Ishikawa (cell line): ENCODE measurements around the gene TRIM36.

Experiments
- CEBPB ChIP-seq: IDR thresholded peaks from 2 replicates; pipeline ENCODE4 v1.6.1; 2012
- CREB1 ChIP-seq: IDR thresholded peaks from 2 replicates; pipeline ENCODE4 v1.6.1; 2012; ENCODE audit warnings: low read depth
- EGR1 ChIP-seq: IDR thresholded peaks from 2 replicates; pipeline ENCODE4 v1.6.1; 2012
- EP300 ChIP-seq: IDR thresholded peaks from 2 replicates; pipeline ENCODE4 v1.6.1; 2012; ENCODE audit warnings: borderline replicate concordance
- FOXM1 ChIP-seq: IDR thresholded peaks from 2 replicates; pipeline ENCODE4 v1.6.1; 2012; ENCODE audit warnings: low read depth, borderline replicate concordance
- NFIC ChIP-seq: IDR thresholded peaks from 2 replicates; pipeline ENCODE4 v1.6.1; 2012
- RAD21 ChIP-seq: IDR thresholded peaks from 2 replicates; pipeline ENCODE4 v1.6.1; 2012; ENCODE audit warnings: low read depth
- TAF1 ChIP-seq: IDR thresholded peaks from 2 replicates; pipeline ENCODE4 v1.6.1; 2012; ENCODE audit warnings: low read depth, mild to moderate bottlenecking
- TCF12 ChIP-seq: IDR thresholded peaks from 2 replicates; pipeline ENCODE4 v1.6.1; 2012; ENCODE audit warnings: low read depth
- TEAD4 ChIP-seq: IDR thresholded peaks from 2 replicates; pipeline ENCODE4 v1.6.1; 2012
- YY1 ChIP-seq: IDR thresholded peaks from 2 replicates; pipeline ENCODE4 v1.6.1; 2012; ENCODE audit warnings: low read depth
- ZBTB7A ChIP-seq: IDR thresholded peaks from 2 replicates; pipeline ENCODE4 v1.6.1; 2012; ENCODE audit warnings: low read depth
- TF ChIP-seq, protein P1 (sequence below): IDR thresholded peaks from 2 replicates; pipeline ENCODE4 v1.6.1; 2012
- TF ChIP-seq, protein P2 (sequence below): IDR thresholded peaks from 2 replicates; pipeline ENCODE4 v1.6.1; 2012; ENCODE audit warnings: low read depth, mild to moderate bottlenecking
- TF ChIP-seq, protein P3 (sequence below): IDR thresholded peaks from 2 replicates; pipeline ENCODE4 v1.6.1; 2012

The TRIM36 gene

DNA sequence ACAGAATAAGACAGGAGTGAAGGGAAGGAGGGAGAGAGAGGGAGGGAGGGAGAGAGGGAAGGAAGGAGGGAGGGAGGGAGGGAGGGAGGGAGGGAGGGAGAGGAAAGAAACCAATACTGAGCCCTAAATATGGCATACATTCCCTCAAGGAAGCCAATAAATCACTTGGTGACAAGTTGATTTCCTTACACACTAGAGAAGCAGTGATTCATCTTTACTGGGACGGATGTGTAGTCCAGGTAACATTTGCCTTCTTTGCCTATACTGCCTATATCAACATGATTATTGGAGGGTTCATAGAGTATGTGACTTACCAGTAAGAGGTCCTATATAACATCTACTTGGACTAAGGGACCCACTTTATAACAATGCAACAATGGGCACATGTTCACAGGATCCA lies 83.2 kb downstream of the TRIM36 start:
- TF ChIP-seq NFIC (no peak), TEAD4 (no peak), TCF12 (no peak), ZBTB7A (no peak), EGR1 (no peak), FOXM1 (no peak), CEBPB (no peak)

DNA sequence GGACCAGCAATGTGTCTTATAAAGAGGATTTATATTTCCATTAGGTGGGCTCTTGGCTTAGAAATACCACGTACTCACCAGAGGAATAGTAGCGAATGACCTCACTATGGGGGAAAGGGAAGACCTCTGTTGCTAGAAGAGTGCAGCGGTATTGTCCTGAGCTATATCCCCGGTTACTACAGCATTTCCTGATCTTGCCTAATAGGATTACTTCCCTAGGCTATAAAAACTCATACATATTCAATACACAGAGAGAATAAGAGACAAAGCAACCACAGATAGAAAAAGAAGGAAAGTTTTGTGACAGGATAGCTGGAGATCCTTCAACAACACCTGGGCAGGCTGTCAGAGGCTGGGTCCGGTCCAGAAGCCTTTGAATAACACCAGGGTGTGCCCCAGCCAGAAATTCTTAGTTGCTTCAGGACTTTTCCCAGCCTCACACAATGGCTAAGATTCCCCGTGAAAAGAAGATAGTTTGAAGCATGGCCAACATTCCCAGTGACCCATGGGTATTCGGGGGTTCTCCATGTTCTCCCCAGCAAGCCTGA lies 85.4 kb downstream of the TRIM36 start:
- TF ChIP-seq ZBTB7A (no peak), TAF1 (no peak), EP300 (no peak), YY1 (no peak), FOXM1 (no peak), RAD21 (no peak), NFIC (no peak), TCF12 (no peak), CREB1 (no peak), EGR1 (no peak), TEAD4 (no peak), CEBPB (no peak)
- TF ChIP-seq, protein P1, sequence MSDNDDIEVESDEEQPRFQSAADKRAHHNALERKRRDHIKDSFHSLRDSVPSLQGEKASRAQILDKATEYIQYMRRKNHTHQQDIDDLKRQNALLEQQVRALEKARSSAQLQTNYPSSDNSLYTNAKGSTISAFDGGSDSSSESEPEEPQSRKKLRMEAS, result no peak
- TF ChIP-seq, protein P2, sequence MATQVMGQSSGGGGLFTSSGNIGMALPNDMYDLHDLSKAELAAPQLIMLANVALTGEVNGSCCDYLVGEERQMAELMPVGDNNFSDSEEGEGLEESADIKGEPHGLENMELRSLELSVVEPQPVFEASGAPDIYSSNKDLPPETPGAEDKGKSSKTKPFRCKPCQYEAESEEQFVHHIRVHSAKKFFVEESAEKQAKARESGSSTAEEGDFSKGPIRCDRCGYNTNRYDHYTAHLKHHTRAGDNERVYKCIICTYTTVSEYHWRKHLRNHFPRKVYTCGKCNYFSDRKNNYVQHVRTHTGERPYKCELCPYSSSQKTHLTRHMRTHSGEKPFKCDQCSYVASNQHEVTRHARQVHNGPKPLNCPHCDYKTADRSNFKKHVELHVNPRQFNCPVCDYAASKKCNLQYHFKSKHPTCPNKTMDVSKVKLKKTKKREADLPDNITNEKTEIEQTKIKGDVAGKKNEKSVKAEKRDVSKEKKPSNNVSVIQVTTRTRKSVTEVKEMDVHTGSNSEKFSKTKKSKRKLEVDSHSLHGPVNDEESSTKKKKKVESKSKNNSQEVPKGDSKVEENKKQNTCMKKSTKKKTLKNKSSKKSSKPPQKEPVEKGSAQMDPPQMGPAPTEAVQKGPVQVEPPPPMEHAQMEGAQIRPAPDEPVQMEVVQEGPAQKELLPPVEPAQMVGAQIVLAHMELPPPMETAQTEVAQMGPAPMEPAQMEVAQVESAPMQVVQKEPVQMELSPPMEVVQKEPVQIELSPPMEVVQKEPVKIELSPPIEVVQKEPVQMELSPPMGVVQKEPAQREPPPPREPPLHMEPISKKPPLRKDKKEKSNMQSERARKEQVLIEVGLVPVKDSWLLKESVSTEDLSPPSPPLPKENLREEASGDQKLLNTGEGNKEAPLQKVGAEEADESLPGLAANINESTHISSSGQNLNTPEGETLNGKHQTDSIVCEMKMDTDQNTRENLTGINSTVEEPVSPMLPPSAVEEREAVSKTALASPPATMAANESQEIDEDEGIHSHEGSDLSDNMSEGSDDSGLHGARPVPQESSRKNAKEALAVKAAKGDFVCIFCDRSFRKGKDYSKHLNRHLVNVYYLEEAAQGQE, result no peak
- TF ChIP-seq, protein P3, sequence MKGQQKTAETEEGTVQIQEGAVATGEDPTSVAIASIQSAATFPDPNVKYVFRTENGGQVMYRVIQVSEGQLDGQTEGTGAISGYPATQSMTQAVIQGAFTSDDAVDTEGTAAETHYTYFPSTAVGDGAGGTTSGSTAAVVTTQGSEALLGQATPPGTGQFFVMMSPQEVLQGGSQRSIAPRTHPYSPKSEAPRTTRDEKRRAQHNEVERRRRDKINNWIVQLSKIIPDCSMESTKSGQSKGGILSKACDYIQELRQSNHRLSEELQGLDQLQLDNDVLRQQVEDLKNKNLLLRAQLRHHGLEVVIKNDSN, result no peak

DNA sequence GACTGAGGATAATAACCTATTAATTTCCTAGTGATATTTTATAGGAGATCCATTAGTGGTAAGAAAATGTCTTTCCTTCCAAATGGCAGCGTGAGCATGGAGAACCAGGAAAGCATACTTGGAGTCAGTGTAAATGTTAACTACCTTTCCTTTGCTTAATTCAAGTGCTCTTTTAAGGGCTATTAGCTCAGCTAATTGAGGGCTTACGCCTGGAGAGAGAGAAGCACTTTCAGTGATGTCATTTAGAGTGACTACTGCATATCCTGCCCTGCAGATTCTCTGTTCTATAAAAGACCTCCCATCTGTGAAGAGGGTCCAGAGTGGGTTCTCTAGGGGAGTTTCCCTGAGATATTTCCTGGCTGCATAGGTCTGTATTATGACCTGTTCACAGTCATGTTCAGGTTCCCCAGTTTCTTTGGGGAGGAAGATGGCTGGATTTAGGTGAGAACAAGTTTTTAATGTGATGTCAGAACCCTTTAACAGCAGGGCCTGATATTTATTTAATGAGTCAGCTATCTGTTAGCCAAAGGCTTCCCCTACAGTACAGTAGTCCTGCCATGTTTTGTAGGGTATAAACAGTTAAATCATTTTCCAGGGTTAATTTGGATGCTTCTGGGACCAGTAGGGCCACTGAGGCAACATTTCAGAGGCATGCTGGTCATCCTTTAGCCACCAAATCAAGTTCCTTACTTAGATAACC lies 89.6 kb downstream of the TRIM36 start:
- TF ChIP-seq, protein P1, result no peak
- no peak for TF ChIP-seq NFIC
